Uterus (tissue), 4 donors: Measurements from ENCODE around the gene PACS1. TPM values are rescaled to one million over a fixed set of nuclear protein-coding genes. Genes with fewer than 3 reads are reported as not detected.

Experiments
- DNase-seq, 2 donors: peaks; one replicate each; pipeline ENCODE4 v3.0.0-alpha.2; 2019 to 2020
- H3K27ac ChIP-seq, 2 donors: fragments of 200-600 bp; sonication (generic); 1 replicate in 1 of 2; 2 replicates in 1 of 2; pipeline ENCODE4 v1.5.1; 2016 to 2018
- H3K27me3 ChIP-seq, 2 donors: fragments of 200-600 bp; sonication (generic); one replicate each; pipeline ENCODE4 v1.5.1; 2018 to 2019; ENCODE audit warnings: control low read depth in 1 of 2
- H3K36me3 ChIP-seq, 2 donors: fragments of 200-600 bp; sonication (generic); one replicate each; pipeline ENCODE4 v1.5.1; 2019; ENCODE audit warnings: control low read depth in 1 of 2
- H3K4me1 ChIP-seq, 2 donors: fragments of 200-600 bp; sonication (generic); one replicate each; pipeline ENCODE4 v1.5.1; 2018 to 2019; ENCODE audit warnings: control low read depth in 1 of 2
- H3K4me3 ChIP-seq, 2 donors: fragments of 200-600 bp; sonication (generic); 1 replicate in 1 of 2; 2 replicates in 1 of 2; pipeline ENCODE4 v1.5.1; 2018 to 2019; ENCODE audit warnings: mild to moderate bottlenecking in 1 of 2
- H3K9me3 ChIP-seq, 2 donors: fragments of 200-600 bp; sonication (generic); one replicate each; pipeline ENCODE4 v1.5.1; 2019; ENCODE audit warnings: control low read depth in 1 of 2
- POLR2A ChIP-seq, 2 donors: fragments of 450-650 bp; IDR thresholded peaks; one replicate each; pipeline ENCODE4 v1.6.1; 2016; ENCODE audit warnings: antibody characterized with exemption in 2 of 2, mild to moderate bottlenecking in 1 of 2, moderate library complexity in 1 of 2
- intact Hi-C: fragments of 100-400 bp; cut with DNase I; formaldehyde crosslinking; loops from one replicate; pipeline ENCODE4 v1.15.1; 2023; ENCODE audit warnings: low total_unique reads
- total RNA-seq, 4 donors: library from RNA; depleted of rRNA in 3 of 4; stranded (reverse); fragments of >200 nt in 3 of 4; gene quantifications; one replicate each; pipeline versions ENCODE4 v1.1.0 to v1.2.4, GENCODE V29; 2014 to 2023
- TF ChIP-seq, protein P1 (sequence below), 4 experiments: fragments of 200-600 bp in 2 of 4; fragments of 450-650 bp in 2 of 4; sonication (generic) in 2 of 4; IDR thresholded peaks; one replicate each; pipeline ENCODE4 v1.5.1; 2016 to 2019; ENCODE audit warnings: antibody characterized with exemption in 4 of 4, mild to moderate bottlenecking in 2 of 4, moderate library complexity in 1 of 4
- donor health status: DM: yes; HTN: yes; CAD: no.

Gene PACS1
- total RNA-seq, 4 donors from 2014 or later: 2.9 to 79.2 (median 57.2) TPM

DNA sequence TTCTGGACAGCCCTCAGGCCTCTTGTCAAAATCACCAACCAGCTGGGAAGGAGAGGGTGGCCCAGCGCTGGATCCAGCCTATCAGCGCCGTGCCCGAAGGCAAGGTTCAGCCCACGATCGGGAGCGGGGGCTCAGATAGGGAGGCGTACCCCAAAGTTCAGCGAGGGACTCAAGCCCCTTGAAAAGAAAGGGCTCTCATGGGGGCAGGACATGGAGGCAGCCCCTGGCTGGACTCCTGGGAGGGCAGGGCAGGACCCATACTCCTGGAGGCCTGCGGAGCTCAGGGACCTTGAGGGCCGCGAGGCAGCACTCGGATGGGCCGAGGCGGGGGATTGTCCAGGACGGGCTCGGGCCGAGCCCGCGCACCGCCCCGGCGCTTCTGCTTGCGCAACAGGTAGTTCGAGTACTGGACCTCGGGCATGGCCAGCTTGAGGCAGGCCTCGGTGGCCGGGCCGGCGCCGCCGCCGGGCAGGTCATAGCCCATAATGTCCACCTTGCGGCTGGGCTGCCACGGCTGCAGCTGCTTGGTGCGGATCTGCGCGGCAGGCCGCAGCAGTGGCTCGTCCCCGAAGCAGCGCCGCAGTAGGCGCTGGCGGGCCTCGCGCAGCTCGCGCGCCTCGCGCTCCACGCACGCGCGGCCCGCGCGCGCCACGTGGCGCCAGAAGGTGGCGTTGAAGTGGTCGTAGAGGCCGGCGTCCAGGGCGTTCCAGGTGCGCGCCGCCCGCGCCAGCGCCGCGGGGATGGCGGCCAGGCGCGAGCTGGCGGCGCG lies 27.7 kb upstream of the PACS1 start:
- no peaks in the 10 kb centered on the region for H3K4me1 ChIP-seq
- no peak overlapping the region for H3K4me3 ChIP-seq
- H3K27me3 ChIP-seq: no peaks in the 10 kb centered on the region
- intact Hi-C loops: no loop called here
- no peak for DNase-seq
- H3K36me3 ChIP-seq: no peaks in the 10 kb centered on the region
- no peaks in the 10 kb centered on the region for H3K9me3 ChIP-seq
- TF ChIP-seq, protein P1, sequence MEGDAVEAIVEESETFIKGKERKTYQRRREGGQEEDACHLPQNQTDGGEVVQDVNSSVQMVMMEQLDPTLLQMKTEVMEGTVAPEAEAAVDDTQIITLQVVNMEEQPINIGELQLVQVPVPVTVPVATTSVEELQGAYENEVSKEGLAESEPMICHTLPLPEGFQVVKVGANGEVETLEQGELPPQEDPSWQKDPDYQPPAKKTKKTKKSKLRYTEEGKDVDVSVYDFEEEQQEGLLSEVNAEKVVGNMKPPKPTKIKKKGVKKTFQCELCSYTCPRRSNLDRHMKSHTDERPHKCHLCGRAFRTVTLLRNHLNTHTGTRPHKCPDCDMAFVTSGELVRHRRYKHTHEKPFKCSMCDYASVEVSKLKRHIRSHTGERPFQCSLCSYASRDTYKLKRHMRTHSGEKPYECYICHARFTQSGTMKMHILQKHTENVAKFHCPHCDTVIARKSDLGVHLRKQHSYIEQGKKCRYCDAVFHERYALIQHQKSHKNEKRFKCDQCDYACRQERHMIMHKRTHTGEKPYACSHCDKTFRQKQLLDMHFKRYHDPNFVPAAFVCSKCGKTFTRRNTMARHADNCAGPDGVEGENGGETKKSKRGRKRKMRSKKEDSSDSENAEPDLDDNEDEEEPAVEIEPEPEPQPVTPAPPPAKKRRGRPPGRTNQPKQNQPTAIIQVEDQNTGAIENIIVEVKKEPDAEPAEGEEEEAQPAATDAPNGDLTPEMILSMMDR (IDR thresholded peaks at IDR 0.05): no peak
- no peak for TF ChIP-seq POLR2A (IDR thresholded peaks at IDR 0.05)
- H3K27ac ChIP-seq: no peak overlapping the region

DNA sequence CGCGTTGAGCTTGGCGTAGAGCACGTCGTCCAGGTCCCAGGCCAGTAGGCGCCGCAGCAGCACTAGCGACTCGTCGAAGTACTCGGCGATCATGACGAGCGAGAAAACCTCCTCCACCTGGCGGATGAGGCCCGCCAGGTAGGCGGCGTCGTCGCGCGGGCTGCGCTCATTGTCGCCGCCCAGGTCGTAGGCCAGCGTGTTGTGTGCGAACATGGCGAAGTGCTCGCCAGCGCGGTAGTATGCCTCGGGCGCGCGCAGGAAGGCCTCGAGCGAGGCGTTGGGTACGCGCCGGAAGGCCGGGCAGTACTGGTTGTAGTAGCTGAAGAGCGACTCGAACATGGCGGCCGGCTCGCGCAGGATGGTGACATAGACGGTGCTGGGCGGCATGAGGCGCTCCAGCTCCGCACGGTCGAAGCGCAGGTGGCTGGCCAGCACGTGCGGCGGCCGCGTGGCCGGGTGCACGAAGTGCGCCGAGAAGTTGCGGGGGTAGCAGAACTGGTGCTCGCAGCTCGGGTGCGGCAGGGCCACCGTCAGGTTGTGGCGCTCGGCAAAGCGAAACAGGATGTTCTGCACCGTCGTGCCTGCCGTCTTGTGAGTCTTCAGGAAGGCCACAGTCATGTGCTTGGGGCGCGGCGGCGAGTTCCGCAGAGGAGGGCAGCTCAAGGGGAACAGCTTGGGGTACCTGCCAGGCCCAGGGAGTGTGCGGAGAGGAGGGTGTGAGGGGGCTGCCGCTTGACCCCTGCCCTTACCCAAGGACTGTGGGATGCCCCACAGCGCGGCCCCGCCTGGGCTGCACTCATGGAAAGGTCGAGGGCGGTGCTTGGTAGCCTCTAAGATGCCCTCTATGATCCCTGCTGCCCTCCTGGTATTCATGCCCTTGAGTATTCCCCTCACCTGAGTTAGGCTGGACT lies 26.8 kb upstream of the PACS1 start:
- Histone ChIP-seq H3K27ac (no peak overlapping the region), H3K4me3 (no peak overlapping the region), H3K36me3 (no peaks in the 10 kb centered on the region), H3K4me1 (no peaks in the 10 kb centered on the region), H3K27me3 (no peaks in the 10 kb centered on the region), H3K9me3 (no peaks in the 10 kb centered on the region)
- intact Hi-C loops: no loop called here
- TF ChIP-seq POLR2A (IDR thresholded peaks at IDR 0.05): no peak
- TF ChIP-seq, protein P1 (IDR thresholded peaks at IDR 0.05): no peak
- DNase-seq: no peak

DNA sequence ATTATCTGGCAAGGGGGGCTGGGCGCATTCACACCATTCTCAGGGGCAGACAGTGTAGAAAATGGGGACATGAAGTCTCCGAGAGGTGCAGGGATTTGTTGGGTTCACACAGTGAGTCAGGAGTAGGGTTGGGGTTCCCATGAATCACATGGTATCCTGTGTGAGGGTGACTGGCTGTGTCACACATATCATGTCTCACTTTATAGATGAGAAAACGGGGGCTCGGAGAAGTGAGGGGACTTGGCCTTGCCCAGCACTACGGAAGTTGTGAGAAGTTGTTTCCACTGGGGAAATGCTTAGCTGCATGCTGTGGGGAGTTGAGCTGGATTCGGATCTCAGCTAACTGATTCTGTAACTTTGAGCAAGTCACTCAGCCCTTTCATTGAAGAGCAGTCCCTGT lies 25.3 kb upstream of the PACS1 start:
- no peaks in the 10 kb centered on the region for H3K27me3 ChIP-seq
- intact Hi-C loops: no loop called here
- DNase-seq: no peak
- no peaks in the 10 kb centered on the region for H3K9me3 ChIP-seq
- H3K36me3 ChIP-seq: no peaks in the 10 kb centered on the region
- no peak overlapping the region for H3K27ac ChIP-seq
- no peak overlapping the region for H3K4me3 ChIP-seq
- no peaks in the 10 kb centered on the region for H3K4me1 ChIP-seq
- TF ChIP-seq, protein P1 (IDR thresholded peaks at IDR 0.05): no peak
- TF ChIP-seq POLR2A (IDR thresholded peaks at IDR 0.05): no peak

DNA sequence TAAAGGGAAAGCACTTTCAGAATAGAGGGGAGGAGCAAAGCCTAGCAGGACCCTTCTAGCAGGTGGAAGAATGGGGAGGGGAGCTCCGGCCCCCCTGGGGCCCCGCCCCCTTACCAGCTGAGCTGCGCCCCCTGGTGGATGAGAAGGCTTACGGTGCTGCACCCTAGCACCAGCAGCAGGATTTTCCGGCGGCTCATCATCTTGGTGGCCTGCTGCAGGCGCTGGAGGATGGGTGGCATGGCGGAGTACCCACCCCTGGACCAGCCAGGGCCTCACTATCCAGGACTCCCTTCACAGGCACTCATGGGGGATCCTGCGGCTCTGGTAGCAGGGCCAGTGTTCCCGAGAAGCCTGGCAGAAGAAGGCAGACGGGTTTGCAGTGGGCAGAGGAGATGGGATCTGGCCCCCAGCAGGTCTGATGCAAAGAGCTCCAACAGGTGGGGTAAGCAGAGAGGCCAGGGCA lies 24.9 kb upstream of the PACS1 start:
- no peak overlapping the region for H3K4me3 ChIP-seq
- intact Hi-C loops: no loop called here
- H3K9me3 ChIP-seq: no peaks in the 10 kb centered on the region
- no peak overlapping the region for H3K27ac ChIP-seq
- H3K4me1 ChIP-seq: no peaks in the 10 kb centered on the region
- DNase-seq: peak; percentile 64 to 67
- H3K36me3 ChIP-seq: no peaks in the 10 kb centered on the region
- TF ChIP-seq, protein P1 (IDR thresholded peaks at IDR 0.05): peak; percentile 74 to 86 (median 79)
- no peak for TF ChIP-seq POLR2A (IDR thresholded peaks at IDR 0.05)
- H3K27me3 ChIP-seq: no peaks in the 10 kb centered on the region

DNA sequence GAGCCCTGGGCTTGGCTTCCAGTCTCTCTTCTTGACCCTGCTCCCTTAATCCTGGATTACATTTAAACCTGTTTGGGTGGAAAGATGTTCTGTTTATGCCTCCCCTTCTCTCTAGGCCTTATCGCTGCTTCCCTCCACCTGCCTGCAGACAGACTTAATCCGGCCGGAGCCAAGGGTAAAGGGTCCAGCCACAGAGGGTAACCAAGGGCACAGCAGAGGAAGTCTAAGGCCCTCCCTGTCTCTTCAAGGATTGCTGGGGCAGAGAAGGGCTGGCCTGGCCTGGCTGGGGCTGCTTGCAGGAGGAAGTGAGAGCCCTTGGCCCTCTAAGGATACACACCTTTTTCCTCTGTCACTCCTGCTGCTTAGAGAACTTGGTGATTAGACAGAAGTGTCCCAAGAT lies 23.2 kb upstream of the PACS1 start:
- Histone ChIP-seq H3K36me3 (no peaks in the 10 kb centered on the region), H3K9me3 (no peaks in the 10 kb centered on the region), H3K27me3 (no peaks in the 10 kb centered on the region), H3K4me3 (no peak overlapping the region), H3K27ac (no peak overlapping the region), H3K4me1 (peaks cover 0 to 4% of the 10 kb centered on the region in 2 donors)
- intact Hi-C loops: no loop called here
- TF ChIP-seq POLR2A (IDR thresholded peaks at IDR 0.05): no peak
- TF ChIP-seq, protein P1 (IDR thresholded peaks at IDR 0.05): no peak
- no peak for DNase-seq
